22Rv1 (cell line): ENCODE results near the gene FBXW8.

ENCODE experiments used
- H3K27ac ChIP-seq: fragments of 450-650 bp; 2 replicates; pipeline ENCODE4 v1.5.1; 2017
- ZFX ChIP-seq: fragments of 450-650 bp; IDR thresholded peaks from 2 replicates; pipeline ENCODE4 v1.6.1; 2017; ENCODE audit warnings: antibody characterized with exemption, borderline replicate concordance
- TF ChIP-seq, protein P1 (sequence below): fragments of 450-650 bp; IDR thresholded peaks from 2 replicates; pipeline ENCODE4 v1.5.1; 2017; ENCODE audit warnings: mild to moderate bottlenecking

FBXW8 gene

DNA sequence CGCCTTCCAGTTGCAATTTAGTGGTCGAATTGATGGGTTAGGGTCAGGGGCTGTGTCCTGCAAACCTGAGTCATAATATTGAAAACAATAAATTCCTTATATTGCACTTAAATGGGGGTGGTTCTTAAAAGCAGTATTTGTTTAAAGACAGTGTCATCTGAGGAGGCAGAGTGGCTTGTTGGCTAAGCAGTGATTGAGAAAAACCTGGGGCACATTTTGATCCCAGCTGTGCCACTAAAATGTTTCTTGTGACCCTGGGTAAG lies 48.4 kb downstream of the FBXW8 start:
- TF ChIP-seq, protein P1, sequence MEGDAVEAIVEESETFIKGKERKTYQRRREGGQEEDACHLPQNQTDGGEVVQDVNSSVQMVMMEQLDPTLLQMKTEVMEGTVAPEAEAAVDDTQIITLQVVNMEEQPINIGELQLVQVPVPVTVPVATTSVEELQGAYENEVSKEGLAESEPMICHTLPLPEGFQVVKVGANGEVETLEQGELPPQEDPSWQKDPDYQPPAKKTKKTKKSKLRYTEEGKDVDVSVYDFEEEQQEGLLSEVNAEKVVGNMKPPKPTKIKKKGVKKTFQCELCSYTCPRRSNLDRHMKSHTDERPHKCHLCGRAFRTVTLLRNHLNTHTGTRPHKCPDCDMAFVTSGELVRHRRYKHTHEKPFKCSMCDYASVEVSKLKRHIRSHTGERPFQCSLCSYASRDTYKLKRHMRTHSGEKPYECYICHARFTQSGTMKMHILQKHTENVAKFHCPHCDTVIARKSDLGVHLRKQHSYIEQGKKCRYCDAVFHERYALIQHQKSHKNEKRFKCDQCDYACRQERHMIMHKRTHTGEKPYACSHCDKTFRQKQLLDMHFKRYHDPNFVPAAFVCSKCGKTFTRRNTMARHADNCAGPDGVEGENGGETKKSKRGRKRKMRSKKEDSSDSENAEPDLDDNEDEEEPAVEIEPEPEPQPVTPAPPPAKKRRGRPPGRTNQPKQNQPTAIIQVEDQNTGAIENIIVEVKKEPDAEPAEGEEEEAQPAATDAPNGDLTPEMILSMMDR: no peak
- no peak for TF ChIP-seq ZFX
- H3K27ac ChIP-seq: no peak overlapping the region

DNA sequence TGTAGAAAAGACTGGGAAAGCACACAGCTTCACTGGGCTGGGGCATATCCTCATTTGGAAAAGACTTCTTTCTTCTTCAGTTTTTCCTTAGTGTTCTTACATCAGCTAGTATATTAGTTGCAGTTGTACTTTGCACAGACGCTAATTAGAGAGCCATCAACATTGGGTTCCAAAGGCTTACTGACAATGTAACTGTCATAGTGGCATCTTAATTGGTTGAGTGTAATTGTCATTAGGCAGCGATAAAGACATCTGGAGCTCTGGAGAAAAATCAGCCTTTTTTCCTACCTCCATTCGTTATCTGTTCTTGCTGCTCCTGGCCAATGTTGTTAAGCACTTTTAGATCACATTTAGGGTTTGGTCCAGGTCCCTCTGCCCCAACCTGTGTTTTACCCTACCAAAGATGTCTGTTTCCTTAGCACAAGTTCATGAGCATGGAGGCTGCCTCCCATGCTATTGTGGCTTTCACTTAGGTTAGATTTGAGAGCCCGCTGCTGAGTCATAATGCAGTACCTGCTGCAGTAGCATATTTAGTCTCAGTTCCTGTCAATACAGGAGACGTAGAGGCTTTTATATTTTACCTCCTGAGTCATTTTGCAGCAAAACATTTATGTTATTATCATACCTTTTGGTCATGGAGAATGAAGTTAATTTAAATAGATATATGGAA lies 49.2 kb downstream of the FBXW8 start:
- TF ChIP-seq, protein P1: no peak
- no peak for TF ChIP-seq ZFX
- H3K27ac ChIP-seq: no peak overlapping the region

GRCh38 chr12:116962197-116962596 lies 51.4 kb downstream of the FBXW8 start:
- no peak overlapping the region for H3K27ac ChIP-seq

DNA sequence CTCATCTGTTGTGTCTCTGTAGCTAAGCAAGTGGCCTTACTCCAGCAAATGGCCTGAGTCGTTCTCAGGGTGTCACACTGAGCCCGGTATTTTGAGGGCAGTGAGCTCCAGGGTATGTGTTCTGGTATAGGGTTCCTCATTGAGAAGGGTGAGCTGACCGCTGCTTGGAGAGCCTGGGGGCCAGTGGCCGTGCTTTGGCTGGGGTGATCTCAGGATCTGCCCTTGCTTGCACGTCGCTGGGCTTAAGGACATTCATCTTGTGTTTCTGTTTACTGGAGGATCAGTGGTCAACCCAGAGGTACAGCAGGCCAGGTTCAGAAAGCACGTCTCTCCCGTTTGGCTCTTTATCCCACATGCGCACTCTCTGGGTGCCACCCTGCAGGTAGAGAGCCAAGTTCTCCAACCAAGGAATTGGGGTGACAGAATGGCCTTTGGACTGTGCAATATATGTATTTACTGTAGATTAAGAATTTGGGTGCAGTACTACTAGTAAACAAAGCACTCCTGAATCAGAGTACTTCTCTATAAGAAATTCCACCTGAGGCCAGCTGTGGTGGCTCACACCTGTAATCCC lies 52.1 kb downstream of the FBXW8 start:
- H3K27ac ChIP-seq: no peak overlapping the region
- TF ChIP-seq, protein P1: no peak
- no peak for TF ChIP-seq ZFX

More at GRCh38 chr12:116962197-116962596, 51.4 kb downstream of the FBXW8 start:
- TF ChIP-seq, protein P1: no peak
- no peak for TF ChIP-seq ZFX

DNA sequence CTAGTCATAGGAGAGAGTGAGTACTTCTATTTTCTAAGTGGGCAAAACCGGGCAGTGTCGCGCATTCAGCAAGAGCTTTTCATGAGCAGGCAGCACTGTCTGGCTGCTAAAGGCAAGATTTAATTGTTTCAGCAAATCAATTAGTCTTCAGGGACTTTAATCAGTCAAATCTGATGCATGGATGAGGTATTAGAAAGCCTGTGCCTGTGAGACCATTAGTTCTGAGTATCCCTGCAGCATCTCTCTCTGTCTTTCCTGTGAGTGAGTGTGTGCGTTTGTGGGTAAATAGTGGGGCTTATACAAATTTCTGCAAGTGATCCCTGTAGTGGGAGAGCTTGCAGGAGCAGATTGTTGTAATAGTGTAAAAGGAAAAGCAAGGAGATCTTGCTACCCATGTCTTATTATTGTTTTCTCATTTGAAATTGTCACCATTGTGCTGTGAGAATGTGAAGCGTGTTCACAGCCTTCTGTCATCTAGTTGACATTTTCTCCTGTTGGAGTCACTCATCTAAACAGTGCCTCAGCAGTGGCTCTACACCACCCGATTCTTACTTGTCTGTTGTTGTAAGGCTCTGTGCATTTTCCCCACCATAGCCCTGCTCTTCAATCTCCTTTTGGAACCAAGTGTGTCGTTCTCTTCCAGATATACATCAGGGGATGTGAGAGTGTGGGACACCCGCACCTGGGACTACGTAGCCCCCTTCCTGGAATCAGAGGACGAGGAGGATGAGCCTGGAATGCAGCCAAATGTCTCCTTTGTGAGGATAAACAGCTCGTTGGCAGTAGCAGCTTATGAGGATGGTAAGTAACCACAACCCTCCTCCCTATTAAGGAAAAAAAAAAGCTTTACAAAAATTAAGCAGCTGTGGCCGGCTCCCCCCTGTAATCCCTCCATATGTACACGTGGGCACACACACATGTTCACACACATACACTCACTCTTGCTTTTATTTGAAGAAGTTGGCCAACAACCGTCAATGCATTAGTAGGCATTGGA lies 53.6 kb downstream of the FBXW8 start:
- no peak for TF ChIP-seq ZFX
- TF ChIP-seq, protein P1: no peak
- H3K27ac ChIP-seq: no peak overlapping the region

DNA sequence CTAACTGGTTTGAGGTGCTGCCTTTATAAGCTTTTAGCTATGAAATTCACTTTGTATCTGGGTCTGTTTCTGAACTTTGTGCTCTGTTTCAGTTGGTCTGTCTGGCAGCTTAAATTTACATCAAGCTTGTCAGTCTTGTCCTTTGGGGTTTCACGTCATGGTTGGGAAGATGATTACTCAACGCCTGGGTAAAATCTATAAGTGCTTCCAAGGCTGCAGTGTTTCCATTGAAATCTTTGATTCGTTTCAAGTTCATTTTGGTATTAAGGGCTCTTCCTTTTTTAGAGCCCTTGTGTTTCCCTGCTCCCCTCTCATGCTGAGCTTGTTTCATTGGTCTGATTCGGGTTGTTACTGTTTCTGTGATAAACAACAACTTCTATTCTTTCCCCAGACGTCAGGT lies 58.2 kb downstream of the FBXW8 start:
- H3K27ac ChIP-seq: no peak overlapping the region
- TF ChIP-seq, protein P1: no peak
- TF ChIP-seq ZFX: no peak
